Measurements from ENCODE around the gene ZCCHC24. TPM values are rescaled to one million over a fixed set of nuclear protein-coding genes. Genes with fewer than 3 reads are reported as not detected.

The ZCCHC24 gene
- polyA plus RNA-seq, 1 donor, result 19.8 TPM

Other genes starting within 250 kb of the ZCCHC24 start
- 66.9 TPM for gene PPIF, start 98.2 kb downstream of the ZCCHC24 start, polyA plus RNA-seq (ENCODE audit: insufficient read length)
- 1.4 TPM for gene EIF5AL1, start 66.9 kb upstream of the ZCCHC24 start, polyA plus RNA-seq (ENCODE audit: insufficient read length)
- 0.25 TPM for gene SFTPA2, start 114.8 kb upstream of the ZCCHC24 start, polyA plus RNA-seq (ENCODE audit: insufficient read length)
- not detected for gene SFTPA1, start 165.3 kb upstream of the ZCCHC24 start, polyA plus RNA-seq (ENCODE audit: insufficient read length)